ENCODE data around the gene TAS2R19.
"Not testable (repeated sequence)": the region's sequence is repeated elsewhere in the genome, so short reads cannot be mapped to it uniquely, and the experiment has no call there.

TAS2R19 gene

GRCh38 chr12:11059041-11059440 is 36.6 kb upstream of the TAS2R19 start:
- H3K4me3 ChIP-seq (ENCODE audit: low read depth, low read length), result no peak overlapping the region
- TF ChIP-seq CTCF (IDR thresholded peaks at IDR 0.05; ENCODE audit: control insufficient read depth, extremely low read depth, insufficient read depth), result no peak
- DNase-seq (ENCODE audit: low read depth), result no peak

GRCh38 chr12:11055306-11055705 is 32.9 kb upstream of the TAS2R19 start:
- no peak for DNase-seq (ENCODE audit: low read depth)

GRCh38 chr12:11049806-11050531 is 27.5 kb upstream of the TAS2R19 start:
- H3K4me3 ChIP-seq (ENCODE audit: low read depth, low read length); DNase-seq (ENCODE audit: low read depth): not testable (repeated sequence)

More at GRCh38 chr12:11055306-11055705, 32.9 kb upstream of the TAS2R19 start:
- no peak overlapping the region for H3K4me3 ChIP-seq (ENCODE audit: low read depth, low read length)
- no peak for TF ChIP-seq CTCF (IDR thresholded peaks at IDR 0.05; ENCODE audit: control insufficient read depth, extremely low read depth, insufficient read depth)

- not testable (repeated sequence) for DNase-seq (ENCODE audit: low read depth); H3K4me3 ChIP-seq (ENCODE audit: low read depth, low read length)
These were observed 18.9 kb upstream of the TAS2R19 start for GRCh38 chr12:11041366-11041765.

- no peak for TF ChIP-seq CTCF (IDR thresholded peaks at IDR 0.05; ENCODE audit: control insufficient read depth, extremely low read depth, insufficient read depth)
- no peak for DNase-seq (ENCODE audit: low read depth)
These were observed 17.7 kb upstream of the TAS2R19 start for GRCh38 chr12:11040162-11040561.

DNA sequence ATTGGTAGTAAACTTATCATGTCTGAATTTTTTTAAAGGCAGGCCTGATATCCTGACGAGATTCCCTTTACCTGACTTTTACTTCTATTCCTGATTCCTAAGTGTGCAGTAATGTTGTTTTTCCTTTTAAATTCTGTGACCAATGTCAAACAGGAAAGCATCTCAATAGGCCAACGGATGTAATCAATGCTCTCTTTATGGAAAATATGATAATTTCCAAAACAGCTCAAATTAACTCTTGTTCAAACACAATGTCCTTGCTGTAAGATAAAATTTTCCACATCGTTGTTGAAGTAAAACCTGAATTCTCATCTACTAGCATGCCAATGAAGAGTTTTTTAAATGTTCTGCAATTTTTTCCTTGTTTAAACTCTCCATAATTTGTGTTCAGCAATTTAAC is 16.8 kb upstream of the TAS2R19 start:
- no peak overlapping the region for H3K4me3 ChIP-seq (ENCODE audit: low read depth, low read length)
- TF ChIP-seq CTCF (IDR thresholded peaks at IDR 0.05; ENCODE audit: control insufficient read depth, extremely low read depth, insufficient read depth), result no peak
- no peak for DNase-seq (ENCODE audit: low read depth)

More at GRCh38 chr12:11040162-11040561, 17.7 kb upstream of the TAS2R19 start:
- H3K4me3 ChIP-seq (ENCODE audit: low read depth, low read length), result no peak overlapping the region

GRCh38 chr12:11033959-11034358 is 11.5 kb upstream of the TAS2R19 start:
- not testable (repeated sequence) for DNase-seq (ENCODE audit: low read depth); H3K4me3 ChIP-seq (ENCODE audit: low read depth, low read length)

- no peak for DNase-seq (ENCODE audit: low read depth)
- H3K4me3 ChIP-seq (ENCODE audit: low read depth, low read length), result no peak within 1 kb of the TSS
- TF ChIP-seq CTCF (IDR thresholded peaks at IDR 0.05; ENCODE audit: control insufficient read depth, extremely low read depth, insufficient read depth), result no peak
These were observed 8.9 kb upstream of the TAS2R19 start, which contains the start of gene TAS2R31 for GRCh38 chr12:11031307-11031706. TSS of gene TAS2R31 (minus strand) at chr12:11031407. CDS start at chr12:11031335, 72 bp downstream.
